Thyroid gland (tissue), 4 donors: ENCODE measurements around the gene OXLD1.

Experiments
- POLR2A ChIP-seq, 2 donors: fragments of 450-650 bp; IDR thresholded peaks; one replicate each; pipeline ENCODE4 v1.6.1; 2017; ENCODE audit warnings: antibody characterized with exemption in 2 of 2, mild to moderate bottlenecking in 2 of 2, moderate library complexity in 1 of 2
- TF ChIP-seq, protein P1 (sequence below), 6 experiments: fragments of 200-600 bp in 3 of 6; fragments of 450-650 bp in 3 of 6; sonication (generic) in 3 of 6; IDR thresholded peaks; one replicate each; pipeline ENCODE4 v1.5.1; 2016 to 2019; ENCODE audit warnings: antibody characterized with exemption in 6 of 6, mild to moderate bottlenecking in 2 of 6, inconsistent platforms in 1 of 6, moderate library complexity in 1 of 6

DNA sequence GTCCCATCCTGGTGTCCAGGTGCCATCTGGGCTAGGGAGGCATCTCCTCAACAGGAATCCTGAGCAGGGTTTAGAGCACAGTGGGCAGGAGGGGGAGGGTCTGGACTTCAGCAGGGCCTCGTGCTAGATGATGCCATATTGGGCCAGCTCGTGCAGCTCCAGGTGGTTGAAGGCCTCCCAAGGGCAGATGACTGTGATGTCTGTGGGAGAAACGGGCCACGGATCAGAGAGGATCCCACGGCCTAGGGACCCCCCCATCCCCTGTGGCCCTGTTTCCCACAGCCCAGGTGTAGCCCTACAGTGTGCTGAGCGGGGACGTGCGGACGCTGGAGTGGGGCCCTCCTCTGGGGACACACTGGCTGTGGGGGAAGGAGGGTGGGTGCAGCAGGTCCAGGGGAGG is 15.5 kb downstream of the OXLD1 start:
- TF ChIP-seq, protein P1, sequence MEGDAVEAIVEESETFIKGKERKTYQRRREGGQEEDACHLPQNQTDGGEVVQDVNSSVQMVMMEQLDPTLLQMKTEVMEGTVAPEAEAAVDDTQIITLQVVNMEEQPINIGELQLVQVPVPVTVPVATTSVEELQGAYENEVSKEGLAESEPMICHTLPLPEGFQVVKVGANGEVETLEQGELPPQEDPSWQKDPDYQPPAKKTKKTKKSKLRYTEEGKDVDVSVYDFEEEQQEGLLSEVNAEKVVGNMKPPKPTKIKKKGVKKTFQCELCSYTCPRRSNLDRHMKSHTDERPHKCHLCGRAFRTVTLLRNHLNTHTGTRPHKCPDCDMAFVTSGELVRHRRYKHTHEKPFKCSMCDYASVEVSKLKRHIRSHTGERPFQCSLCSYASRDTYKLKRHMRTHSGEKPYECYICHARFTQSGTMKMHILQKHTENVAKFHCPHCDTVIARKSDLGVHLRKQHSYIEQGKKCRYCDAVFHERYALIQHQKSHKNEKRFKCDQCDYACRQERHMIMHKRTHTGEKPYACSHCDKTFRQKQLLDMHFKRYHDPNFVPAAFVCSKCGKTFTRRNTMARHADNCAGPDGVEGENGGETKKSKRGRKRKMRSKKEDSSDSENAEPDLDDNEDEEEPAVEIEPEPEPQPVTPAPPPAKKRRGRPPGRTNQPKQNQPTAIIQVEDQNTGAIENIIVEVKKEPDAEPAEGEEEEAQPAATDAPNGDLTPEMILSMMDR (IDR thresholded peaks at IDR 0.05) = no peak
- no peak for TF ChIP-seq POLR2A (IDR thresholded peaks at IDR 0.05)
